ENCODE measurements around the gene LDLRAD3.

The LDLRAD3 gene

GRCh38 chr11:36142439-36142838 is 198.6 kb downstream of the LDLRAD3 start:
- DNase-seq = no peak

GRCh38 chr11:36142879-36143278 is 199.0 kb downstream of the LDLRAD3 start:
- DNase-seq = no peak

DNA sequence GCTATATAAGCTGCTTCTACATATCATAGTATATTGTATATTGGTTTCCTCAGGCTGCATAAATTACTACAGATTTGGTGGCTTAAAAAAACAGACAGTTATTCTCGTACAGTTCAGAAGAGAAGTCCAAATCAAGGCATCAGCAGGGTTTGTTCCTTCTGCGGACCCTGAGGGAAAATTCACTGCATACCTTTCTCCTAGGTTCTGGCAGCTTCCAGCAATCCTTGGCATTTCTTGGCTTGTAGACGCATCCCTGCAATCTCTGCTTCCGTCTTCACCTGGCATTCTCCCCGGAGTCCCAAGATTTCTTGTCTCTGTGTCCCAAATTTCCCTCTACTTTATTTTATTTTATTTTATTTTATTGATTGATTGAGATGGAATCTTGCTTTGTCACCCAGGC is 202.6 kb downstream of the LDLRAD3 start:
- DNase-seq = no peak

DNA sequence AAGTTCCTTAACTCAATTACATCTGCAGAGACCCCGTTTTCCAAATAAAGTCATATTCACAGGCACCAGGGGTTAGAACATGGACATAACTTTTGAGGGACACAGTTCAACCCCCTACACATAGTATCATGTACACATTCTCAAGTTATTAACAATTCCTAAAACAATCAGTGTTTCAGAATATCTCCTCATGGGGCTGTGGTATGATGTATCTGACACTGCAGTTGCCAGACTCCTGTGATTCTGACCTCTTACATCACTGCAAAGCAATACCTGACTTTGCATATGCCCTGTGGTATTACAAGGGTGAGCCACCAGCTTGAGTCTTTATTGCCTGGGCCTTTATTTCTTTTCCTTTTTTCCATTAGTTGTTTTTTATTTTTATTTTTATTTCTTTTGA is 203.6 kb downstream of the LDLRAD3 start:
- DNase-seq = no peak

DNA sequence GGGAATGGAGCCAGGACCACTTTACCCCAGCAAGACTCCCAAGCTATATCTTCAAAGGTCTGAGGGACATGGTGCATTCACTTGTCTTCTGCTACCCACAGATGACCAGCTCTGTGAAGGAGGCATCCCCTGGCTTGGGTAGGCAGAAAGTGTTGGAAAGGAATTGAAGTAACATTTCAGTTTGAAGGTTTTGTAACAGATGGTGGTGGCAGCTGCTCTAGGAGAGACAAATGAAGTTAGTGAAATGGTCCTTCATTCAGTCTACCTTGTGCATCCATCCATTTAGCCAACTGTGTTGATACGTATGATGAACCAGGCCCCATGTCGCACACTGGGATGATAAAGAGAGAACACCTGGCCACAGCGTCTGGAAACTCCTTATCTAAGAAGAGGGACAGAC is 204.8 kb downstream of the LDLRAD3 start:
- DNase-seq = no peak

DNA sequence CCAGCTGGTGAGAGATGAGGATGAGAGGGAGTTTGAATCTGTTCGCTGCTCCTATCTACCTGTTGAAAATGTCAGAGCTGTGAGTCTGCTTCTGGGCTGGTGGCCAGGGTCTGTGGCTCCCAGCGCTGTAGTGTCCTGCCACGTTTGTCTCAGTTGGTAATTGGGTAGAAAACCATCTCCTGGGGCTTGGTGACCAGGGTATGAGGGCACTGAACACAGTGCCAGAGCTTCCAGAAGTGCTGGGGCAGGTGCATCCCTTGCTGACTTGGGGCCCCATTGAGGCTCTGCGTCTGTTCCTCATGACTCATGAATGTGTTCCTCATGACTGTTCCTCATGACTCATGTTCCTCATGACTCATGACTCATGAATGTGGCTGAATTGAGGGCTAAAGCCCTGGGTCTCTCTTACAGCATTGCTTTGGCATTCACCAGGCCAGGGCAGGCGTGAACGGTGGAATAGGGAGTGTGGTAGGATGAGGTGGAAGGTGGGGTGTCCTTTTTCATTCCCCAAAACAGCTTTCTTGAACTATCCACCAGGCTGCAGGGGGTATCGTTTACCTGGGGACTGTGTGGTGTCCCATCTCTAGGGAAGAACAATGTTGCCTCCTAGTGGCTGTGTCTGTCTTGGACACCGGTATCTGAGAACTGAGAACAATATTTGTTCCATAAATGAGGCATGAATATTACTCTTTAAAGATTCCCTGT is 205.8 kb downstream of the LDLRAD3 start:
- peak; percentile 94 for DNase-seq

DNA sequence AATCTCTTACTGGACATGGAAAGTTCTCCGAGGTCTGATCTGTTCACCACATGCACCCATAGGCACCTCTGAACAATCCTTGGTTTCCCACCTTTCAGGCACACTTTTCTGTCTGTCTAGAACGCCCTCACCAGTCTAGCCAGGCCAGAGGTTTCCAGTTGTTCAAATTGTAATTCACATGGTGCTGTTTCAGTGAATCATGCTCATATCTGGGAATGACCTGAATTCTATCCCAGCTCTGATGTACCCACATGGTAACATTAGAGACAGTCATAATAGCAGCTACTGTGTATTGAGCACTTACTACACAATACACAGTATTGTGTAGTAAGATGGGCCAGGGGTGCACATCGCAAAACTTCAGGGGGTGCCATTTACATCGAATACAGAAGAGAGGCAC is 207.1 kb downstream of the LDLRAD3 start:
- DNase-seq = no peak

DNA sequence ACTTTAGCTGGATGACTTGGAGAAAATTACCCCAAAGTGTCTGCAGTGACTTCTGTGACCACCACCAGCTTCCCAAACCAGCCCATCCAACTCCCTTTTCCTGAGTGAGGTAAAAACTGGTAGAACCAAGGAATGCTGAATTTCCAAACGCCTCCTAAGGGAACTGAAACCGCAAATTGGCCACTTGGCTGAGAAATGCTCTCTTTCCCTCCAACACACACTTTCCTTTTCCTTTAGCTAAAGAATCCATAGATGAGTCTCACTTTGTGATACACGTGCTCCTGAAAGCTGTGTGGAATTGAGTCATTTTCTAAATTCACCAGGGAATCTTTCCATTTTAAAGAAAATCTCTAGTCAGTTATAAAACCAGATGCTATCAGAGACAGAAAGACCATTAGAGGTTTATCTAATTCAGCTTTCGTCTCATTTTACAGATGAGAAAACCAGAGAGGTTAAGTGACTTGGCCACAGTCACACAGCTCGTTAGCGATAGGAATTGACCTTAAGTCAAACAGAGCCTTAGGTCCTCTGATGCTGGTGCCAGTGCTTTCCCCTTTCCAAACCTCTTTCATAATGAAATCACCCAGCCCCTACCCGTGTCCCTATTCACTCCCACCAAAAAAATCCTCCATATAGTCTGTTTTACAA is 208.2 kb downstream of the LDLRAD3 start:
- DNase-seq = no peak

- no peak for DNase-seq
These were observed 209.7 kb downstream of the LDLRAD3 start for GRCh38 chr11:36153551-36153950.

DNA sequence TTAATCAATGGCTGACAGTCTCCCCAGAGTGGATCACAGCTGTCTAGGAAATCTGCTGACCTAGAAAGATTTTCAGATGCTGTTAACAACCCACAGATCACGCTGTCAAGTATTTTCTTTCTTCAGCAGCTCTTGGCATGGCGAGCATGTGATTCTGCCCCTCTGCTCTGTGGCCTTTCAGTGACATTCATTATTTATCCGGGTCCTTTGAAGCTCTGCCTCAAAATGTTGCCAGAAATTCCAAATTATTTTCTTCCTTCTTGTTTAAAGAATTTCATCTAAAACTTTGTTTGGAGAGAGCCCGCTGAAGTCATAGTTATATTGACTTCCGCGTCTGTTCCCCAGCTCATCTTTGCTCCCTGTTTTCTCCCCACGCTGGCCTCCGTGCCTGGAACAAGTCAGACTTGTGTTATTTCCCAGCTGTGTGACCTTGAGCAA is 211.3 kb downstream of the LDLRAD3 start:
- no peak for DNase-seq

- DNase-seq = no peak
These were observed 211.9 kb downstream of the LDLRAD3 start for GRCh38 chr11:36155770-36156160.

DNA sequence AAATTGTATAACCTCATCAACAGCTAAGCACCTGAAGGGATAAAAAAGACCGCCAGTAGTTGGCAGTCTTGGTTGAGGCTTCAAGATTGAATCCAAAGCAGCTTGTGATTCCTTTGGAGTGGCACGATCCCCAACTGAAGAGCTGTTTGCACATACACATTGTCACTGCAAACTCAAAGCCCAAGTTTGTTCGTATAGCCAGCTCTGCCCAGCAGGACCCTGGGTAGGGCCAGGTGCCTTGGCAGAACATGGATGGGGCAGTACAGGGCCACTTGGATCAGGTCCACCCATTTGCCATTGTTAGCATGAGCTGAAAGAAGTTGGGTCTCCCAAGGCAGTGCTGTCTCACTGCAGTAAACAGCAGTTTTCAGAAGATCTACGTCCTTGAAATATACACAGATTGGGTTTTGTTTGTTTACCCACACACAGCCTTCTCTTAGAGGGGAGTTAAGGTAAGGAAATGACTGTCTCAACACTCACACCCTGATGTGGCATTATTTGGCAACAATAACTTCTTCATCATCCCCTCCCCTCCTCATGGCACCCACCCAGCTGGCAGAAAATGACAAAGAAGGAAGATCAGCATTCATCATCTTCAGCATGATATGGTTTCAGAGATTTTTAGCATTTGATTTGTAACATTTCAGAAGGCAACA is 212.4 kb downstream of the LDLRAD3 start:
- DNase-seq = no peak

DNA sequence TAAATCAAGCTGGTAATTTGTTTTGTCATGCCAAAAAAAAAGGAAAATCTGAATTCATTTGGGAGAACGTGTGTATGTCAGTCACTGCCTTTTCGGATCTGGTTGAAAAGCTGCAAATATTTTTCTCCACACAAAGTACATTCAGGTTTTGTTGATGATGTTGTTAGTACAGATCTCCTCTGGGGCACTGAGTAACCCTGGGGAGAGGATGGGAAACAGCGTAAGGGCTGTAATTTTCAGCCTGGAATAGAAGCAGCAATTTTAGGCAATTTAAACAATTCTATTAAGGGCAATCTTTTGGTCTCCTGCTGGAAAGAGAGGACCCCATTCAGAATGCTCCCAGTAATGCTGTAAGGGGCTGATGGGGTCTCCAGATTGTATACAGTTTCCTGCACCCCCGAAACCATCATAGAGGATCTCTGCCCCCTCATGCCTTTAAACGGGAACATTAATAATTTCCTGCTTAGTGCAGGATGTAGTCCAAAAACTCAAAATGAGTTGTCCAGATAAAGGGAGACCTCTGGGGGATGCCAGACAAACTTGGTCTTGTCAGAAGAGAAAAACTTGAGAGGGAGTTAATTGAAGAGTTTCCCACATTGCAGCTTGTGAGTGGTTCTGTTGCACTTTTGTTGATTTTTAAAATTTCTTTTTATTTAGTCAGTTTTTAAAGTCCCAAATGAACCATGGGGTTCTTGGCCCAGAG is 213.1 kb downstream of the LDLRAD3 start:
- no peak for DNase-seq

- DNase-seq = no peak
These were observed 216.2 kb downstream of the LDLRAD3 start for GRCh38 chr11:36160091-36160490.

- no peak for DNase-seq
These were observed 217.7 kb downstream of the LDLRAD3 start for GRCh38 chr11:36161572-36161971.

GRCh38 chr11:36162006-36162882 is 218.4 kb downstream of the LDLRAD3 start:
- no peak for DNase-seq

DNA sequence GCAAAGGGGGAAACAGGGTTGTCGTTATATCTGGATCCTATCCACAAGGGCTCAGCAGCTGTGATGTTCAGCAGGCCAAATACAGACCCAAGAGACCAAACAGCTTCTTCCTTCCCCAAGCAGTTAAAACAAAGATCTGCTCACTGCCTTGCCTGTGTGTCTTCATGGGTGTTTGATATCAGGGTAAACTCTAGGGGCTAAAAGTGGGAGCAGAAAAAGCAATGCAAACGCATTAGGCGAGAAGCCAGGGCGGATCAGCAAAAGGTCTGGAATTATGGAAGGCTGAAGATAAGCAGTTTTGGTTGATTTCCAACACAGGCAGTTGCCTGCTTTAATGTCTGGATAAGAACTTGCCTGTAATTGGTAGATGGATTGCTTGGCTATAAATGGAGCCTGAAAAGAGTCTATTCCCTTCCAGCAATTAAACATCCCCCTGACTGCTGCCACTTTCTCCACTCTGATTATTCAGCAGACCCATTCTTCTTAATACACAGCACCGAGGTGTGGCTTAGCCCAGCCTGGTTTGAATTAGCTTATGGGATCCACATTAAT is 219.1 kb downstream of the LDLRAD3 start:
- DNase-seq = peak; percentile 45

- no peak for DNase-seq
These were observed 220.8 kb downstream of the LDLRAD3 start for GRCh38 chr11:36164506-36165250.

- DNase-seq = no peak
These were observed 221.9 kb downstream of the LDLRAD3 start for GRCh38 chr11:36165621-36166397.

- DNase-seq = no peak
These were observed 223.2 kb downstream of the LDLRAD3 start for GRCh38 chr11:36167073-36167472.

GRCh38 chr11:36167729-36168128 is 223.9 kb downstream of the LDLRAD3 start:
- no peak for DNase-seq
